GM20000 (cell line): Measurements from ENCODE around the gene GRK3.
A peak's percentile ranks its signal among the peaks of the same experiment; 100 is the strongest.
"Not testable (repeated sequence)": the region's sequence is repeated elsewhere in the genome, so short reads cannot be mapped to it uniquely, and the experiment has no call there.

Experiments
- DNase-seq: peaks from one replicate; pipeline ENCODE4 v3.0.0; 2012; ENCODE audit warnings: low spot score
- TF ChIP-seq, protein P1 (sequence below): IDR thresholded peaks from 2 replicates; pipeline ENCODE4 v1.5.1; 2012; ENCODE audit warnings: mild to moderate bottlenecking, control low read depth; ENCODE audit errors: extremely low read depth, missing control alignments

The GRK3 gene

GRCh38 chr22:25572708-25573171, 8.3 kb downstream of the GRK3 start:
- TF ChIP-seq, protein P1, sequence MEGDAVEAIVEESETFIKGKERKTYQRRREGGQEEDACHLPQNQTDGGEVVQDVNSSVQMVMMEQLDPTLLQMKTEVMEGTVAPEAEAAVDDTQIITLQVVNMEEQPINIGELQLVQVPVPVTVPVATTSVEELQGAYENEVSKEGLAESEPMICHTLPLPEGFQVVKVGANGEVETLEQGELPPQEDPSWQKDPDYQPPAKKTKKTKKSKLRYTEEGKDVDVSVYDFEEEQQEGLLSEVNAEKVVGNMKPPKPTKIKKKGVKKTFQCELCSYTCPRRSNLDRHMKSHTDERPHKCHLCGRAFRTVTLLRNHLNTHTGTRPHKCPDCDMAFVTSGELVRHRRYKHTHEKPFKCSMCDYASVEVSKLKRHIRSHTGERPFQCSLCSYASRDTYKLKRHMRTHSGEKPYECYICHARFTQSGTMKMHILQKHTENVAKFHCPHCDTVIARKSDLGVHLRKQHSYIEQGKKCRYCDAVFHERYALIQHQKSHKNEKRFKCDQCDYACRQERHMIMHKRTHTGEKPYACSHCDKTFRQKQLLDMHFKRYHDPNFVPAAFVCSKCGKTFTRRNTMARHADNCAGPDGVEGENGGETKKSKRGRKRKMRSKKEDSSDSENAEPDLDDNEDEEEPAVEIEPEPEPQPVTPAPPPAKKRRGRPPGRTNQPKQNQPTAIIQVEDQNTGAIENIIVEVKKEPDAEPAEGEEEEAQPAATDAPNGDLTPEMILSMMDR: no peak
- peak; percentile 44 for DNase-seq

DNA sequence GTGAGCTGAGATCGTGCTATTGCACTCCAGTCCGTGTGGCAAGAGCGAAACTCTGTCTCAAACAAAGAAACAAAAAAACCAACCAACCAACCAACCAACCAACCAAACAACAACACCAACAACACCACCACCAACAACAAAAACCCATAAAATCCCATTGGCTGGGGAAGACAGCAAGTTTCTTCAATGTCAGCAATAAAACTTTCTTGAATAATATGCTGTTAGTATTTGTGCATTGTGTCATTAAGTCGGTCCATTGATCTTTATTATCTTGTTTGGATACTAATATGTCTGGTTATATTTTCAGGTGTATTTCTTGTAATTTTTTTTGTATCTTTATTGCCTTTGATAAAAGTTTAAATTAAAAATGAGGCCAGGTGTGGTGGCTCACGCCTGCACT, 9.4 kb downstream of the GRK3 start:
- TF ChIP-seq, protein P1: no peak
- DNase-seq: no peak

DNA sequence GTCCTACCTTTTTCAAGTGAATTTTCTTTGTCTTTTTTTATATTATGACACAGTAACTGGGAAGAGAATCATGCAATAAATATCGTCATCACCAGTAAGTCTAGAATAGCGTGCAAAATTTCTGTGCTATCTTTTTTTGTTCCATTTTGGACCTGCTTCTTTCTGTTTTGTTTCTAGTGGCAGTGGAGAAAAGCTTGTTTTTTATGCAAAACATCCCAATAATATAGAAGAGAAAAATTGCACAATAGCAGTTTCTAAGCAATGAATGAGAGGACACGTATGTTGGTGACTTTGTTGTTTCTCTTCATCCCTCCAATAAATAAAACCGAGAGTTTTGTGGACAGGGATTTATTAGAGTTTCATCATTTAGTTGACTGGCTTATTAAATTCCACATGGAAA, 10.3 kb downstream of the GRK3 start:
- TF ChIP-seq, protein P1: no peak
- no peak for DNase-seq

GRCh38 chr22:25575674-25576392, 11.4 kb downstream of the GRK3 start:
- DNase-seq: not testable (repeated sequence)

DNA sequence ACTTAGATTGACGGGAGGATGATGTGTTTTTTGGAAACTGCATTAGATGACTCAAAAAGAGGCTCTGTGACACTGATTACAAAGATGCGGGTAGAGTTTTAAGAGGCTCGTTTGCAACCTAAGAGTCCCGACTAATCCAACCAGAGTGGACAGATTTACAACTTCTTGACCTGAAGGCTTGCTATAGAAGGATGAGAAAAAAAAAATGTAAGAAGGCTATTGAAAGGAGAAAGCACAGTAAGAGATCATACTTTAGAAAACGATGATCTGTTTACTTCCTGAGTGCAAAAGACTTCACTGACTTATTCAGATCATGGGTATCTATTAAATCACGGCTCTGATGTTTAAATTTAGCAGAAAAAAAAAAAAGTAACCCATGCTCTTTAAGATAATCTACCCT, 17.0 kb downstream of the GRK3 start:
- DNase-seq: not testable (repeated sequence)

GRCh38 chr22:25582946-25583345, 18.5 kb downstream of the GRK3 start:
- DNase-seq: no peak
- TF ChIP-seq, protein P1: no peak

DNA sequence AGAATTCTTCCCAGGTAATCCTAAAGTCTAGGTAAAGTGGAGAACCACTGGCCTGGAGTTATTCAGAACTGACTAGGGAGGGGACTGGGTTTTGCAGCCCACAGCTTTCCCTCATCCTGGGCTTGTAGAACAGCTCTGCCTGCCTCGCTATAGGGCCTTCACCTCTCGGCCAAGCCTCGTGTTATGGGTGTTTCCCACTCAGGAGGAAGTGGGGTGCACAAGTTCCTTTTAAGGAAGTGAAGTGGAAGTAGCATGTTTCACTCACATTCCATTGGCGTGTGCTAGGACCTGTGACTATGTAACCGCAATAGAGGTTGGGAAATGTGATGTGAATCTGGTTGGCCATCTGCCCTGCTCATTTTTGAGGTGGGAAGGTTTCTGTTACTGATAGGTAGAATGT, 20.5 kb downstream of the GRK3 start:
- DNase-seq: not testable (repeated sequence)

DNA sequence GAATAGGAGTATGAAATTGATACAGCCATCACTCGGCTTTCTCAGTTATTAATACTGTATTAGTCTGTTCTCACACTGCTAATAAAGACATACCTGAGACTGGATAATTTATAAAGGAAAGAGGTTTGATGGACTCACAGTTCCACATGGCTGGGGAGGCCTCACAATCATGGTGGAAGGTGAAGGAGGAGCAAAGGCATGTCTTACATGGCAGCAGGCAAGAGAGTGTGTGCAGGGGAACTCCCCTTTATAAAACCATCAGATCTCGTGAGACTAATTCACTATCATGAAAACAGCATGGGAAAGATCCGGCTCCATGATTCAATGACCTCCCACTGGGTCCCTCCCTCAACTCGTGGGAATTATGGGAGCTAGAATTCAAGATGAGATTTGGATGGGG, 25.2 kb downstream of the GRK3 start:
- DNase-seq: not testable (repeated sequence)

DNA sequence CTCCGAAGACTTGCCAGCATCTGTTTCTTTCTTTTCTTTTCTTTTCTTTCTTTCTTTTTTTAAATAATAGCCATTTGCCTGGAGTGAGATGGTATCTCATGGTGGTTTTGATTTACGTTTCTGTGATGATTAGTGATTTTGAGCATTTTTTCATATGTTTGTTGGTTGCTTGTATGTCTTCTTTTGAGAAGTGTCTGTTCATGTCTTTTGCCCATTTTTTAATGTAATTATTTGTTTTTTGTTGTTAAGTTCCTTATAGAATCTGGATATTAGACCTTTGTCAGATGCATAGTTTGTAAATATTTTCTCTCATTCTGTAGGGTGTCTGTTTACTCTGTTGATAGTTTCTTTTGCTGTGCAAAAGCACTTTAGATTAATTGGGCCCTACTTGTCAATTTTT, 28.8 kb downstream of the GRK3 start:
- not testable (repeated sequence) for DNase-seq

- no peak for DNase-seq
- TF ChIP-seq, protein P1: no peak
Measured at GRCh38 chr22:25598609-25599008, 34.1 kb downstream of the GRK3 start.
